Measurements from ENCODE around the gene S100P.

Gene S100P

GRCh38 chr4:6742507-6742906 is 48.8 kb downstream of the S100P start:
- H2AK5ac ChIP-seq (ENCODE audit: low read length, severe bottlenecking) = no peak overlapping the region
- DNase-seq = no peak
- no peak overlapping the region for H3K4me2 ChIP-seq (ENCODE audit: low read length, poor library complexity, severe bottlenecking)
- WGBS = no CpG with 5 or more reads among the region's 2 CpGs
- no peaks in the 10 kb centered on the region for H3K9me3 ChIP-seq (ENCODE audit: control insufficient read depth, low read length)
- no peak overlapping the region for H2AFZ ChIP-seq (ENCODE audit: low read depth, low read length)
- no peak overlapping the region for H3K14ac ChIP-seq (ENCODE audit: low read length in 2 of 2)
- H4K8ac ChIP-seq (ENCODE audit: low read length) = no peak overlapping the region
- no peak overlapping the region for H3K4me3 ChIP-seq (ENCODE audit: insufficient read depth in 1 of 2, low read depth in 1 of 2, low read length in 2 of 2)
- no peak overlapping the region for H3K18ac ChIP-seq (ENCODE audit: low read depth in 1 of 2, low read length in 2 of 2)
- H3K9ac ChIP-seq (ENCODE audit: low read length) = no peak overlapping the region
- no peak overlapping the region for H2BK12ac ChIP-seq (ENCODE audit: low read length in 2 of 2)
- H3K4ac ChIP-seq (ENCODE audit: low read depth in 1 of 2, low read length in 2 of 2) = no peak overlapping the region
- H3K23ac ChIP-seq (ENCODE audit: low read length in 2 of 2) = no peak overlapping the region
- H3K27me3 ChIP-seq (ENCODE audit: control insufficient read depth in 1 of 2, insufficient read depth in 1 of 2, low read length in 2 of 2) = peaks cover 0 to 8% of the 10 kb centered on the region in 2 experiments
- no peaks in the 10 kb centered on the region for H3K36me3 ChIP-seq (ENCODE audit: control insufficient read depth in 1 of 2, insufficient read depth in 2 of 2, low read depth in 1 of 2, low read length in 2 of 2)
- H2BK120ac ChIP-seq (ENCODE audit: low read depth, low read length) = no peak overlapping the region
- H4K91ac ChIP-seq (ENCODE audit: low read length) = no peak overlapping the region
- H2BK15ac ChIP-seq (ENCODE audit: low read depth, poor library complexity, severe bottlenecking) = no peak overlapping the region
- no peaks in the 10 kb centered on the region for H3K79me1 ChIP-seq (replicated peaks; ENCODE audit: low read length, poor library complexity, severe bottlenecking)
- H3K4me1 ChIP-seq (ENCODE audit: control insufficient read depth, insufficient read depth, low read depth, low read length) = peaks cover 10% of the 10 kb centered on the region
- H2BK5ac ChIP-seq (ENCODE audit: low read depth, low read length, poor library complexity, severe bottlenecking) = no peak overlapping the region
- no peak overlapping the region for H3K27ac ChIP-seq (ENCODE audit: low read length, poor library complexity, severe bottlenecking)

- Histone ChIP-seq H3K4me3 (ENCODE audit: insufficient read depth in 1 of 2, low read depth in 1 of 2, low read length in 2 of 2) (no peak overlapping the region), H4K91ac (ENCODE audit: low read length) (no peak overlapping the region), H2AFZ (ENCODE audit: low read depth, low read length) (no peak overlapping the region), H3K18ac (ENCODE audit: low read depth in 1 of 2, low read length in 2 of 2) (no peak overlapping the region), H2BK12ac (ENCODE audit: low read length in 2 of 2) (no peak overlapping the region), H3K9ac (ENCODE audit: low read length) (no peak overlapping the region), H4K8ac (ENCODE audit: low read length) (no peak overlapping the region), H3K27me3 (ENCODE audit: control insufficient read depth in 1 of 2, insufficient read depth in 1 of 2, low read length in 2 of 2) (peaks cover 0 to 8% of the 10 kb centered on the region in 2 experiments), H2BK15ac (ENCODE audit: low read depth, poor library complexity, severe bottlenecking) (no peak overlapping the region), H3K4me1 (ENCODE audit: control insufficient read depth, insufficient read depth, low read depth, low read length) (peaks cover 10% of the 10 kb centered on the region), H3K4ac (ENCODE audit: low read depth in 1 of 2, low read length in 2 of 2) (no peak overlapping the region), H2BK5ac (ENCODE audit: low read depth, low read length, poor library complexity, severe bottlenecking) (no peak overlapping the region), H2AK5ac (ENCODE audit: low read length, severe bottlenecking) (no peak overlapping the region), H3K36me3 (ENCODE audit: control insufficient read depth in 1 of 2, insufficient read depth in 2 of 2, low read depth in 1 of 2, low read length in 2 of 2) (no peaks in the 10 kb centered on the region), H3K4me2 (ENCODE audit: low read length, poor library complexity, severe bottlenecking) (no peak overlapping the region), H3K23ac (ENCODE audit: low read length in 2 of 2) (no peak overlapping the region), H3K27ac (ENCODE audit: low read length, poor library complexity, severe bottlenecking) (no peak overlapping the region), H3K9me3 (ENCODE audit: control insufficient read depth, low read length) (no peaks in the 10 kb centered on the region), H2BK120ac (ENCODE audit: low read depth, low read length) (no peak overlapping the region), H3K79me1 (replicated peaks; ENCODE audit: low read length, poor library complexity, severe bottlenecking) (no peaks in the 10 kb centered on the region), H3K14ac (ENCODE audit: low read length in 2 of 2) (no peak overlapping the region)
- WGBS = 72% methylated on average over 9 of the region's 11 CpGs
- DNase-seq = no peak
These were observed 49.3 kb downstream of the S100P start for GRCh38 chr4:6742989-6743388.
